ENCODE measurements around the gene PCDH9. TPM values are rescaled to one million over a fixed set of nuclear protein-coding genes. Genes with fewer than 3 reads are reported as not detected.

The PCDH9 gene
- total RNA-seq, 2 donors from 2014 or later: 0.44 to 1.0 TPM

DNA sequence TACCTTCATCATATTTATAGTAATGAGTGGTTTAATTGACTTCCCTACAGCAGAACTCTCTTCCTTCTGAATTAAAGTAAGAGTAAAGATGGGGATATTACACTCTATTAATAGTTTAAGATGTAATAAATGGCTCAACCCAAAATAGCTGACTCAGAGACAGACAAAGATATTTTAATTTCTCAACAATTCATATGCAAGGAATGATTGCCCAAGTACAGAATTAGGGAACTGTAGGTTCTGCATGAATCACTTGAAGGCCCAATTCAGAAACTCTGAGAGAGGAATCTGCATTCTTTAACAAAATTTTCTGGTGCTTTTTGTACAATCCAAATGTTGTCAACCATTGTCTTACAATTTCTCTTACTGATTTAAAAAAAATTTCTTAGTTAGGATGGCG, 42.9 kb upstream of the PCDH9 start:
- no peaks in the 10 kb centered on the region for H3K4me1 ChIP-seq
- no peaks in the 10 kb centered on the region for H3K9me3 ChIP-seq
- no peaks in the 10 kb centered on the region for H3K27me3 ChIP-seq
- no peak overlapping the region for H3K9ac ChIP-seq (ENCODE audit: low read depth in 2 of 2, low read length in 2 of 2)
- H3K36me3 ChIP-seq: no peaks in the 10 kb centered on the region
- no peak for DNase-seq
- H3K27ac ChIP-seq: no peak overlapping the region
- TF ChIP-seq, protein P1, sequence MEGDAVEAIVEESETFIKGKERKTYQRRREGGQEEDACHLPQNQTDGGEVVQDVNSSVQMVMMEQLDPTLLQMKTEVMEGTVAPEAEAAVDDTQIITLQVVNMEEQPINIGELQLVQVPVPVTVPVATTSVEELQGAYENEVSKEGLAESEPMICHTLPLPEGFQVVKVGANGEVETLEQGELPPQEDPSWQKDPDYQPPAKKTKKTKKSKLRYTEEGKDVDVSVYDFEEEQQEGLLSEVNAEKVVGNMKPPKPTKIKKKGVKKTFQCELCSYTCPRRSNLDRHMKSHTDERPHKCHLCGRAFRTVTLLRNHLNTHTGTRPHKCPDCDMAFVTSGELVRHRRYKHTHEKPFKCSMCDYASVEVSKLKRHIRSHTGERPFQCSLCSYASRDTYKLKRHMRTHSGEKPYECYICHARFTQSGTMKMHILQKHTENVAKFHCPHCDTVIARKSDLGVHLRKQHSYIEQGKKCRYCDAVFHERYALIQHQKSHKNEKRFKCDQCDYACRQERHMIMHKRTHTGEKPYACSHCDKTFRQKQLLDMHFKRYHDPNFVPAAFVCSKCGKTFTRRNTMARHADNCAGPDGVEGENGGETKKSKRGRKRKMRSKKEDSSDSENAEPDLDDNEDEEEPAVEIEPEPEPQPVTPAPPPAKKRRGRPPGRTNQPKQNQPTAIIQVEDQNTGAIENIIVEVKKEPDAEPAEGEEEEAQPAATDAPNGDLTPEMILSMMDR (IDR thresholded peaks at IDR 0.05): no peak
- intact Hi-C loops (cut with DNase I): no loop called here
- H3K4me3 ChIP-seq: no peak overlapping the region

DNA sequence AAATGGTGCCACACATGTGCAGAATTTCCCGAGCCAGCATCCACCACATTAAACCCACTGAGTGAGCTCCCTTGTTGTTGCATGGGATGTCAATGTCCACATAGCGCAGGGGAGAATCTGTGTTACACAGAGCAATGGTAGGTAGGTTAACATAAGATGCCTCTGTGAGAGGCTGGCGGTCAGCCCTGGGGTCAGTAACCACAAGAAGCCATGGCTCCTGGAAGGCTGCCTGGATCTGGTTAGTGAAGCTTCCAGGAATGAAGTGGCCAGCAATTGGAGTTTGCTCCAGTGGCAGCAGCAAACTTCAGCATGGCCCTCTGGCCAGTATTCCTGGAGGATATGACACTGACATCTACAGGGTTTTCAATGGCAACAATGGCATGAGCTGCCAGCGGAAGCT, 37.0 kb upstream of the PCDH9 start:
- Histone ChIP-seq H3K27me3 (no peaks in the 10 kb centered on the region), H3K4me3 (no peak overlapping the region), H3K4me1 (no peaks in the 10 kb centered on the region), H3K27ac (no peak overlapping the region), H3K9ac (ENCODE audit: low read depth in 2 of 2, low read length in 2 of 2) (no peak overlapping the region), H3K9me3 (no peaks in the 10 kb centered on the region), H3K36me3 (no peaks in the 10 kb centered on the region)
- DNase-seq: no peak
- intact Hi-C loops (cut with DNase I): no loop called here
- TF ChIP-seq, protein P1 (IDR thresholded peaks at IDR 0.05): no peak

DNA sequence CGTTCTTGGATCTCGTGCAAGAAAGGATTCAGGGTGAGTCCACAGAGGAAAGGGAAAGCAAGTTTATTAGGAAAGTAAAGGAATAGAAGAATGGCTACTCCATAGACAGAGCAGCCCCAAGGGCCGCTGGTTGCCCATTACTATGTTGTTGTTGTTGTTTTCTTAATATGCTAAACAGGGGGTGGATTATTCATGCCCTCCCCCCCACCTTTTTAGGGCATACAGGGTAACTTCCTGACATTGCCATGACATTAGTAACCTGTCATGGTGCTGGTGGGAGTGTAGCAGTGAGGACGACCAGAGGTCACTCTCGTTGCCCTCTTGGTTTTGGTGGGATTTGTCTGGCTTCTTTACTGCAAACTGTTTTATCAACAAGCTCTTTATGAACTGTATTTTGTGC, 29.1 kb upstream of the PCDH9 start:
- Histone ChIP-seq H3K9me3 (no peaks in the 10 kb centered on the region), H3K4me1 (no peaks in the 10 kb centered on the region), H3K27me3 (no peaks in the 10 kb centered on the region), H3K27ac (no peak overlapping the region), H3K9ac (ENCODE audit: low read depth in 2 of 2, low read length in 2 of 2) (no peak overlapping the region), H3K36me3 (no peaks in the 10 kb centered on the region), H3K4me3 (no peak overlapping the region)
- intact Hi-C loops (cut with DNase I): no loop called here
- TF ChIP-seq, protein P1 (IDR thresholded peaks at IDR 0.05): no peak
- DNase-seq: no peak

DNA sequence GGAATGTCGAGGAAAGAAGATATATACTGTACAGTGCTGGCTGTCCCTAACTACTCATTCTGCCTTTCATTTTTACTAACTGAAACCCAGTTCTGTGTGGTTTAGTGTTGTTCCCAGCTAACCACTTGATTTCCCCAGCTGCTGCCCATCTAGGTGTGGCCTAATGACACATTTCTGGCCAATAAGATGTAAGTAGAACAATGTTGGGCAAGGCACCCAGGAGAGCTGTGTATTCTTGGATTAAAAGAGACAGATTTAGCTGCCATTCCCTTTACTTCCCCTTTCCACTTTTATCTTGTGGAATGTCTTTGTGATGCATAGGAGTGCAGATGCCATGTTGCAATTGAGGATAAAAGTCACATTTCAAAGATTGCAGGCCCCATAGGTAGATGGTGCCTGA, 28.3 kb upstream of the PCDH9 start:
- H3K4me1 ChIP-seq: no peaks in the 10 kb centered on the region

DNA sequence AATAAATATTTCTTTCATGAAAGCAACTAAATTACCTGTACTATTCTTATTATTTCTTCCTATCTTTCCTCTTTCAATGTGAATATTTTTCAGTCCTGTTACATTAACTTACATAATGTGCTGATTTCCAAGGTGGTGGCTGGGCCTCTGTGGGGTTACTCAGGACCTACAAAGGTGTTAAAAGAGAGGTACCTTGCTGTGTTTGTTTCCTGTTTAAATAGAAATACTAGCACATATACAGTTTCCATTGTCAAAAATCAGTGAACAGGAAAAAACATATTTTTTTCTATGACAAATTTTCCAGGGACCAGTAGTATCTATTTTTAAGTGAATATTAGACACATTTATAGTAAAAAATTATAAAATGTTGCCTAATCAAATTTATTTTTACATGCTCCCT, 8.7 kb upstream of the PCDH9 start:
- no peak overlapping the region for H3K9ac ChIP-seq (ENCODE audit: low read depth in 2 of 2, low read length in 2 of 2)
- intact Hi-C loops (cut with DNase I): no loop called here

More for the DNA sequence above, 28.3 kb upstream of the PCDH9 start:
- TF ChIP-seq, protein P1 (IDR thresholded peaks at IDR 0.05): no peak
- no peak overlapping the region for H3K4me3 ChIP-seq
- intact Hi-C loops (cut with DNase I): no loop called here
- no peaks in the 10 kb centered on the region for H3K9me3 ChIP-seq
- H3K27me3 ChIP-seq: no peaks in the 10 kb centered on the region
- no peak overlapping the region for H3K9ac ChIP-seq (ENCODE audit: low read depth in 2 of 2, low read length in 2 of 2)
- no peak for DNase-seq
- no peaks in the 10 kb centered on the region for H3K36me3 ChIP-seq
- H3K27ac ChIP-seq: no peak overlapping the region

More for the DNA sequence above, 8.7 kb upstream of the PCDH9 start:
- H3K27me3 ChIP-seq: no peaks in the 10 kb centered on the region
- no peaks in the 10 kb centered on the region for H3K4me1 ChIP-seq
- H3K27ac ChIP-seq: no peak overlapping the region
- no peaks in the 10 kb centered on the region for H3K9me3 ChIP-seq
- no peak for DNase-seq
- TF ChIP-seq, protein P1 (IDR thresholded peaks at IDR 0.05): no peak
- H3K4me3 ChIP-seq: no peak overlapping the region
- no peaks in the 10 kb centered on the region for H3K36me3 ChIP-seq
